GM23248 (cell line): ENCODE data around the gene NOX4. TPM values are rescaled to one million over a fixed set of nuclear protein-coding genes. Genes with fewer than 3 reads are reported as not detected.
"Not testable (repeated sequence)": the region's sequence is repeated elsewhere in the genome, so short reads cannot be mapped to it uniquely, and the experiment has no call there.

ENCODE experiments used
- DNase-seq: peaks from one replicate; pipeline ENCODE4 v3.0.0-alpha.2; 2015
- H2AFZ ChIP-seq: fragments of 200-600 bp; sonication (generic); 2 replicates; pipeline ENCODE4 v1.6.1; 2016; ENCODE audit warnings: antibody characterized with exemption
- H3F3A ChIP-seq: fragments of 200-600 bp; sonication (generic); 2 replicates; pipeline ENCODE4 v1.6.1; 2016; ENCODE audit warnings: mild to moderate bottlenecking, antibody characterized with exemption, mixed run types; ENCODE audit not compliant: insufficient read depth
- H3K27ac ChIP-seq: fragments of 200-600 bp; sonication (generic); 2 replicates; pipeline ENCODE4 v1.5.1; 2016; ENCODE audit warnings: mild to moderate bottlenecking
- H3K27me3 ChIP-seq: fragments of 200-600 bp; sonication (generic); replicated peaks from 2 replicates; pipeline ENCODE4 v1.6.1; 2016; ENCODE audit warnings: mild to moderate bottlenecking; ENCODE audit not compliant: insufficient read depth
- H3K36me3 ChIP-seq: fragments of 200-600 bp; sonication (generic); 2 replicates; pipeline ENCODE4 v1.6.1; 2016; ENCODE audit warnings: low read depth, mild to moderate bottlenecking
- H3K4me1 ChIP-seq: fragments of 200-600 bp; sonication (generic); 2 replicates; pipeline ENCODE4 v1.6.1; 2016; ENCODE audit warnings: mild to moderate bottlenecking; ENCODE audit not compliant: insufficient read depth
- H3K4me2 ChIP-seq: fragments of 200-600 bp; sonication (generic); one replicate; pipeline ENCODE4 v1.6.1; 2016; ENCODE audit warnings: mild to moderate bottlenecking; ENCODE audit not compliant: unreplicated experiment
- H3K4me3 ChIP-seq: fragments of 200-600 bp; sonication (generic); 2 replicates; pipeline ENCODE4 v1.5.1; 2016; ENCODE audit warnings: mild to moderate bottlenecking
- H3K79me2 ChIP-seq: fragments of 200-600 bp; sonication (generic); 2 replicates; pipeline ENCODE4 v1.6.1; 2016; ENCODE audit warnings: mild to moderate bottlenecking; ENCODE audit not compliant: insufficient read depth
- H3K9ac ChIP-seq: fragments of 200-600 bp; sonication (generic); 2 replicates; pipeline ENCODE4 v1.6.1; 2016; ENCODE audit warnings: mild to moderate bottlenecking
- H3K9me2 ChIP-seq: fragments of 200-600 bp; sonication (generic); 2 replicates; pipeline ENCODE4 v1.6.1; 2016; ENCODE audit warnings: mixed run types, mild to moderate bottlenecking, moderate library complexity; ENCODE audit not compliant: insufficient read depth
- H3K9me3 ChIP-seq: fragments of 200-600 bp; sonication (generic); one replicate; pipeline ENCODE4 v1.6.1; 2017; ENCODE audit warnings: low read depth
- H4K20me1 ChIP-seq: fragments of 200-600 bp; sonication (generic); 2 replicates; pipeline ENCODE4 v1.6.0; 2016; ENCODE audit not compliant: insufficient read depth
- EZH2 ChIP-seq: fragments of 200-600 bp; sonication (generic); IDR thresholded peaks from 2 replicates; pipeline ENCODE4 v1.6.1; 2018; ENCODE audit warnings: antibody characterized with exemption, mild to moderate bottlenecking; ENCODE audit not compliant: insufficient read depth, poor library complexity, severe bottlenecking
- EZH2phosphoT487 ChIP-seq: fragments of 200-600 bp; sonication (generic); IDR thresholded peaks from 2 replicates; pipeline ENCODE4 v1.6.1; 2018; ENCODE audit warnings: antibody characterized with exemption, moderate library complexity, mild to moderate bottlenecking, low read depth; ENCODE audit not compliant: insufficient read depth
- WGBS, 2 experiments: methylation state at CpG; one replicate each; pipeline ENCODE4 v1.1.6; 2015 to 2017; ENCODE audit warnings: low lambda C conversion rate in 2 of 2, low coverage in 1 of 2; ENCODE audit errors: missing lambda C conversion rate in 2 of 2; 5-methylcytosine and 5-hydroxymethylcytosine counted together
- in situ Hi-C: fragments of 300-500 bp; cut with MboI; formaldehyde crosslinking; loops from 2 replicates; pipeline ENCODE4 v1.15.0; 2020
- polyA plus RNA-seq: library from polyadenylated mRNA; unstranded; fragments of >200 nt; fragmentation: Nextera tagmentation; extraction: Ambion mirVana; gene quantifications from 2 replicates; pipeline ENCODE4 v1.2.1, GENCODE V29; 2016
- total RNA-seq: library from RNA; depleted of rRNA; stranded (reverse); fragments of >200 nt; shearing (Covaris generic); gene quantifications from 2 replicates; pipeline ENCODE4 v1.2.3, GENCODE V29; 2014

The NOX4 gene
- total and polyA plus RNA-seq, 2 experiments from 2014 or later, result 0.54 to 1.4 TPM

- no peaks in the 10 kb centered on the region for H3K4me1 ChIP-seq
- no peak overlapping the region for H3K4me3 ChIP-seq
- peak; percentile 23 for DNase-seq
- no peak overlapping the region for H2AFZ ChIP-seq
- H4K20me1 ChIP-seq, result no peaks in the 10 kb centered on the region
- H3F3A ChIP-seq, result no peaks in the 10 kb centered on the region
- in situ Hi-C loops, result no loop called here
- H3K36me3 ChIP-seq, result no peaks in the 10 kb centered on the region
- TF ChIP-seq EZH2, result no peak
- no peak for TF ChIP-seq EZH2phosphoT487
- 0 to 14% methylated on average over 3 of the region's 3 CpGs for WGBS, 2 experiments
- no peaks in the 10 kb centered on the region for H3K9me2 ChIP-seq
- no peaks in the 10 kb centered on the region for H3K79me2 ChIP-seq
- H3K27me3 ChIP-seq, result no peaks in the 10 kb centered on the region
- no peak overlapping the region for H3K9ac ChIP-seq
- H3K27ac ChIP-seq, result no peak overlapping the region
- H3K4me2 ChIP-seq, result no peak overlapping the region
- H3K9me3 ChIP-seq, result no peaks in the 10 kb centered on the region
These were observed 55.1 kb downstream of the NOX4 start for GRCh38 chr11:89436071-89436470.

GRCh38 chr11:89433278-89433677, 57.9 kb downstream of the NOX4 start:
- no peak for DNase-seq
- Histone ChIP-seq H3F3A (no peaks in the 10 kb centered on the region), H3K27ac (no peak overlapping the region), H3K4me2 (no peak overlapping the region), H3K36me3 (no peaks in the 10 kb centered on the region), H3K4me3 (no peak overlapping the region), H2AFZ (no peak overlapping the region), H3K9ac (no peak overlapping the region), H3K27me3 (no peaks in the 10 kb centered on the region), H3K4me1 (no peaks in the 10 kb centered on the region), H3K9me2 (no peaks in the 10 kb centered on the region), H4K20me1 (no peaks in the 10 kb centered on the region), H3K9me3 (no peaks in the 10 kb centered on the region), H3K79me2 (no peaks in the 10 kb centered on the region)
- in situ Hi-C loops, result no loop called here
- TF ChIP-seq EZH2phosphoT487 (no peak), EZH2 (no peak)
- WGBS, 2 experiments, result 75 to 79% methylated on average over 1 of the region's 1 CpG

GRCh38 chr11:89432182-89432581, 59.0 kb downstream of the NOX4 start:
- in situ Hi-C loops, H4K20me1 ChIP-seq, H3K36me3 ChIP-seq, H3F3A ChIP-seq, H3K79me2 ChIP-seq, H3K27me3 ChIP-seq, H3K4me3 ChIP-seq, H3K9me2 ChIP-seq, H2AFZ ChIP-seq, H3K9me3 ChIP-seq, H3K9ac ChIP-seq, H3K27ac ChIP-seq, H3K4me2 ChIP-seq, H3K4me1 ChIP-seq, DNase-seq: not testable (repeated sequence)
- 76 to 87% methylated on average over 3 of the region's 3 CpGs for WGBS, 2 experiments

GRCh38 chr11:89426501-89426900, 64.7 kb downstream of the NOX4 start:
- H3K9me2 ChIP-seq, H3K4me3 ChIP-seq, H2AFZ ChIP-seq, H4K20me1 ChIP-seq, H3F3A ChIP-seq, in situ Hi-C loops, H3K27ac ChIP-seq, H3K36me3 ChIP-seq, H3K27me3 ChIP-seq, H3K4me2 ChIP-seq, H3K9me3 ChIP-seq, DNase-seq, H3K9ac ChIP-seq, H3K4me1 ChIP-seq, H3K79me2 ChIP-seq: not testable (repeated sequence)
- 70 to 75% methylated on average over 7 of the region's 7 CpGs for WGBS, 2 experiments

GRCh38 chr11:89421718-89422117, 69.5 kb downstream of the NOX4 start:
- no peaks in the 10 kb centered on the region for H4K20me1 ChIP-seq
- H3K9ac ChIP-seq, result no peak overlapping the region
- no peaks in the 10 kb centered on the region for H3K4me1 ChIP-seq
- no peaks in the 10 kb centered on the region for H3K79me2 ChIP-seq
- H3K27ac ChIP-seq, result no peak overlapping the region
- no peaks in the 10 kb centered on the region; the same call in 1 of the 2 replicates for H3K9me2 ChIP-seq
- TF ChIP-seq EZH2 (no peak), EZH2phosphoT487 (no peak)
- in situ Hi-C loops, result no loop called here
- H3F3A ChIP-seq, result no peaks in the 10 kb centered on the region
- WGBS, 2 experiments, result 60 to 64% methylated on average over 2 of the region's 2 CpGs
- no peaks in the 10 kb centered on the region for H3K27me3 ChIP-seq
- H3K4me2 ChIP-seq, result no peak overlapping the region
- no peak overlapping the region for H3K4me3 ChIP-seq
- no peak overlapping the region for H2AFZ ChIP-seq
- DNase-seq, result no peak
- H3K9me3 ChIP-seq, result no peaks in the 10 kb centered on the region
- no peaks in the 10 kb centered on the region for H3K36me3 ChIP-seq
